Colon (tissue), 2 donors: ENCODE results near the gene SNRK.

Experiments
- FAIRE-seq: peaks from 2 replicates; lab custom pipeline; 2012; peaks lifted over from hg19 to GRCh38; lab: Jason Lieb, UNC
- donor health status: control.
- donor health status: control.

The SNRK gene

GRCh38 chr3:43309372-43310305 is 23.3 kb downstream of the SNRK start:
- no peak for FAIRE-seq

- FAIRE-seq, result no peak
Observed at GRCh38 chr3:43316783-43317460, 30.6 kb downstream of the SNRK start.

- no peak for FAIRE-seq
Observed at GRCh38 chr3:43317461-43318316, 31.3 kb downstream of the SNRK start.

- no peak for FAIRE-seq
Observed at GRCh38 chr3:43319376-43319775, 33.0 kb downstream of the SNRK start.

GRCh38 chr3:43319794-43320193 is 33.5 kb downstream of the SNRK start:
- FAIRE-seq, result no peak

- FAIRE-seq, result no peak
Observed at GRCh38 chr3:43320288-43320687, 33.9 kb downstream of the SNRK start.

- FAIRE-seq, result no peak
Observed at GRCh38 chr3:43323541-43323940, 37.2 kb downstream of the SNRK start.

- FAIRE-seq, result no peak
Observed at GRCh38 chr3:43326891-43327581, 40.7 kb downstream of the SNRK start.

GRCh38 chr3:43327582-43327979 is 41.2 kb downstream of the SNRK start:
- FAIRE-seq, result no peak

GRCh38 chr3:43328653-43329052 is 42.3 kb downstream of the SNRK start:
- no peak for FAIRE-seq

- no peak for FAIRE-seq
Observed at GRCh38 chr3:43330981-43331380, 44.6 kb downstream of the SNRK start.

GRCh38 chr3:43331381-43331780 is 45.0 kb downstream of the SNRK start:
- FAIRE-seq, result no peak

GRCh38 chr3:43334976-43335375 is 48.6 kb downstream of the SNRK start:
- FAIRE-seq, result no peak

GRCh38 chr3:43335799-43336198 is 49.5 kb downstream of the SNRK start:
- FAIRE-seq, result no peak

- no peak for FAIRE-seq
Observed at GRCh38 chr3:43338295-43338694, 52.0 kb downstream of the SNRK start.

- no peak for FAIRE-seq
Observed at GRCh38 chr3:43340403-43340802, 54.1 kb downstream of the SNRK start.

GRCh38 chr3:43341788-43342187 is 55.4 kb downstream of the SNRK start:
- FAIRE-seq, result no peak

GRCh38 chr3:43343185-43343584 is 56.8 kb downstream of the SNRK start:
- no peak for FAIRE-seq

- FAIRE-seq, result no peak
Observed at GRCh38 chr3:43343815-43344214, 57.5 kb downstream of the SNRK start.

GRCh38 chr3:43344520-43344919 is 58.2 kb downstream of the SNRK start:
- no peak for FAIRE-seq

- FAIRE-seq, result no peak
Observed at GRCh38 chr3:43345246-43345645, 58.9 kb downstream of the SNRK start.

GRCh38 chr3:43345877-43346276 is 59.5 kb downstream of the SNRK start:
- no peak for FAIRE-seq
